Activated gamma-delta T cell treated with anti-CD3 and anti-CD28 coated beads, Interleukin-2, amount 50 U/mL, for 16 hours (primary cell): ENCODE results near the gene COLGALT1.

Experiments
- DNase-seq: peaks from one replicate; pipeline ENCODE4 v3.0.0-alpha.2; 2020; ENCODE audit warnings: low read depth

COLGALT1 gene

GRCh38 chr19:17599780-17600179 is 44.3 kb downstream of the COLGALT1 start:
- DNase-seq: no peak

GRCh38 chr19:17601683-17602082 is 46.2 kb downstream of the COLGALT1 start:
- no peak for DNase-seq

GRCh38 chr19:17602217-17602616 is 46.8 kb downstream of the COLGALT1 start:
- no peak for DNase-seq

- DNase-seq: no peak
Observed at GRCh38 chr19:17602872-17603510, 47.5 kb downstream of the COLGALT1 start.

- DNase-seq: no peak
Observed at GRCh38 chr19:17604372-17605025, 49.0 kb downstream of the COLGALT1 start.

- no peak for DNase-seq
Observed at GRCh38 chr19:17605117-17605516, 49.7 kb downstream of the COLGALT1 start.

- DNase-seq: peak; percentile 57
Observed at GRCh38 chr19:17605761-17606589, 50.5 kb downstream of the COLGALT1 start.

- DNase-seq: no peak
Observed at GRCh38 chr19:17606590-17607185, 51.2 kb downstream of the COLGALT1 start.

GRCh38 chr19:17607936-17608335 is 52.5 kb downstream of the COLGALT1 start:
- DNase-seq: no peak

GRCh38 chr19:17610384-17610783 is 54.9 kb downstream of the COLGALT1 start:
- DNase-seq: no peak

GRCh38 chr19:17611462-17612244 is 56.2 kb downstream of the COLGALT1 start:
- DNase-seq: no peak

GRCh38 chr19:17614476-17614875 is 59.0 kb downstream of the COLGALT1 start:
- DNase-seq: no peak

GRCh38 chr19:17615889-17616685 is 60.6 kb downstream of the COLGALT1 start:
- no peak for DNase-seq

- no peak for DNase-seq
Observed at GRCh38 chr19:17616686-17616960, 61.2 kb downstream of the COLGALT1 start.

GRCh38 chr19:17616961-17617806 is 61.7 kb downstream of the COLGALT1 start:
- DNase-seq: no peak

GRCh38 chr19:17617807-17618192 is 62.4 kb downstream of the COLGALT1 start:
- no peak for DNase-seq

GRCh38 chr19:17618281-17618903 is 62.9 kb downstream of the COLGALT1 start:
- no peak for DNase-seq

- no peak for DNase-seq
Observed at GRCh38 chr19:17618936-17619335, 63.5 kb downstream of the COLGALT1 start.

GRCh38 chr19:17620696-17621095 is 65.2 kb downstream of the COLGALT1 start:
- no peak for DNase-seq
